ENCODE results near the gene SNX11. TPM values are rescaled to one million over a fixed set of nuclear protein-coding genes. Genes with fewer than 3 reads are reported as not detected.

Gene SNX11
- polyA plus RNA-seq, 1 donor, result 11.2 TPM

DNA sequence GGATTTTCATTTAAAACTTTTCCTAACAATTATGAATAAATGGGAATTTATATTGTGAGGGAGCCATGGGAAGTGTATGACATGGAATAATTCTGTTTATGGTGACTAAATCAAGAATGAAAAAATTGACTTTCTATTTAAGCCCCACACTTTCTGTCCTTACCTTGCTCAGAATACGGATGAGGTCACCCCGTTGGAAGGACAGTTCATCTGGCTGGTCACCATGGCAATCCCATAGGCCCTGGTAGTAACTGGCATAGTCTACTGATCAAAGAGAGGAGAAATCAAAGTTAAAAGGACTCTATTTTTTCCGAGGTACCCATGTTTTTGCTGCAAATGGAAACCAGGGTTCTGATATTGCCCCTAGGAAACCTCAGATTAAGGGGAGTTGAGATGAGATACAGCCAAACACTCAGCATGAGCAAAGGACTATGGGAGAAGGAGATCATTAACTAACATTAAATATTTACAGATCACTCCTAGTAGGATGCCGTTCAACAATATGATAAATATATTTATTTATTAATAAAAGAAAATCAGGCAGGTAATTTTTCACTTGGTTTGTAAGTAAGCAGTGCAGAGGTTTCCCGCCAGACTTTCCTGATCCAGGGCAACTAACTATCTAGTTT, 54.9 kb downstream of the SNX11 start:
- DNase-seq (ENCODE audit: low read depth), result no peak

DNA sequence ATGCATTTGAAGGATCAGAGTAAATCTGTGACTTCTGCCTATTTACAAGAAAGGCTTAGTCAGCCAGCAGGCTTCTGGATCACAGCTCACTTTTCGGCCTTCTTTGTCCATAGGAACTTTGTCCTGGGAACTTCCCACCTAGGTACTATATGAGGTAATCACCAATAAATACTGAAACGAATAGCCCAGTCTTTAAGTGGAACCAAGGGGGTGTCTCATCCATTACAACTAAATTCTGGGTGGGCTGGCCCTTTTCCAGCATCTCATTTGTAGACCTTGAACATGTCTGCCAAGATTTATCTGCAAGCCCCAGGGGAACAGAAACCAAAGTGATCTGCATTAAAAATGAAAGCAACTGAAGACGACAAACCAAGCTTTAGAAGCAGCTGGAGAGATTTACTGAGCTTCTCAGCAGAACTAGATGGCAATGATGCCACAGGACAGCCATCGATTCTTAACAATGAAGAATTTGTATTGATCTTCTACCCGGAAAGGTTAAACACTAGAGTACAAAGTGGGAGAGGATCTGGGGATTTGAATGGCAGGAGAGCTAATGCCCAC, 55.5 kb downstream of the SNX11 start:
- DNase-seq (ENCODE audit: low read depth), result no peak

DNA sequence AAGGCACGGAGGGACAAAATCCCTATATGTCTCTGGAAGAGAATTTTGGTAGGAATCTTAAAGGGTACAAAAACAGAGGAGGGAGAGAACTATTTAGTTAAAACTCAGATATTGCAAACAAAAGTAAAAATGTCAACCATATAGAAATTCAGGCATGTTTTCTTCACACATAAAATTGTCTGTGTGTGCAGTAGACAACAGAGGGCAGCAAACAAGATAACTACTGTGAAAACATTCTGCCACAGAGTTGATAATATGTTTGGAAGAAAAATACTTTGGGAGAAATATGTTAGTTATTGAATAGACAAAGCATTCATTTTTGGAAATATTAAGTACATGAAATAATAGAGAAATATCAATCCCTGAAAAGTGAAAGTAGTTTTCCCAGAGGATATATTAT, 56.2 kb downstream of the SNX11 start:
- DNase-seq (ENCODE audit: low read depth), result no peak

DNA sequence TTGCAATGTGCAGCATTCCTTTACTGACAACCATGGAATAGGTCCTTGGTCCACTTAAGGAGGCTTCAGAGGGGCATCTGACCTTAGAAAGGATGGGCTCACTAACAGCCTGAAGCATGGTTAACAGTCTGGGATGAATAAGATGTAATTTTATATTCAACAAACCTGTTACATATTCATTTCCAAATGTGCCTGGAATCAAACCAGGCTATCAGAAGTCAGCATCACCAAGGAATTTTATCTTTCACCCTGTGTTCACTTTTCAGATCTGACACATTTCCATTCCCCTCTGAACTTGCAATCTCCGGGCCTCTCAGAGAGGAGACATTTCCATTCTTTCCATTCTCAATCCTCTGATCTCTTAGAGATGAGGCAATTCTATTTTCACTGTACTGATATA, 62.4 kb downstream of the SNX11 start:
- DNase-seq (ENCODE audit: low read depth), result no peak

Other genes starting within 250 kb of the SNX11 start
- gene SP2, start 211.5 kb upstream of the SNX11 start, polyA plus RNA-seq (ENCODE audit: insufficient read length), result 13.9 TPM
- 9.7 TPM for gene PNPO, start 166.2 kb upstream of the SNX11 start, polyA plus RNA-seq (ENCODE audit: insufficient read length)
- 0.11 TPM for gene PRR15L, start 149.9 kb upstream of the SNX11 start, polyA plus RNA-seq (ENCODE audit: insufficient read length)
- gene CDK5RAP3, start 136.7 kb upstream of the SNX11 start, polyA plus RNA-seq (ENCODE audit: insufficient read length), result 80.2 TPM
- gene COPZ2, start 70.0 kb upstream of the SNX11 start, polyA plus RNA-seq (ENCODE audit: insufficient read length), result 42.6 TPM
- gene NFE2L1, start 59.4 kb upstream of the SNX11 start, polyA plus RNA-seq (ENCODE audit: insufficient read length), result 272 TPM
- 68.7 TPM for gene CBX1, start 6.3 kb upstream of the SNX11 start, polyA plus RNA-seq (ENCODE audit: insufficient read length)

Measured in forelimb muscle (tissue), 1 donor.